Lower leg skin (tissue), 4 donors: ENCODE measurements around the gene SUGCT. TPM values are rescaled to one million over a fixed set of nuclear protein-coding genes. Genes with fewer than 3 reads are reported as not detected.

Experiments used
- DNase-seq, 2 donors: peaks; one replicate each; pipeline ENCODE4 v3.0.0-alpha.2; 2019; ENCODE audit warnings: low spot score in 2 of 2
- H3K4me3 ChIP-seq: fragments of 200-600 bp; sonication (generic); 2 replicates; pipeline ENCODE4 v1.5.1; 2017; ENCODE audit warnings: mild to moderate bottlenecking, low read depth; ENCODE audit not compliant: poor library complexity, severe bottlenecking
- CTCF ChIP-seq, 3 donors: fragments of 450-650 bp; IDR thresholded peaks; one replicate each; pipeline ENCODE4 v1.5.1; 2016; ENCODE audit warnings: antibody characterized with exemption in 3 of 3, mild to moderate bottlenecking in 3 of 3, moderate library complexity in 2 of 3
- POLR2A ChIP-seq, 2 donors: fragments of 450-650 bp; IDR thresholded peaks; one replicate each; pipeline ENCODE4 v1.6.1; 2016 to 2017; ENCODE audit warnings: antibody characterized with exemption in 2 of 2, mild to moderate bottlenecking in 1 of 2, moderate library complexity in 1 of 2
- WGBS, 2 donors: methylation state at CpG; one replicate each; pipeline ENCODE4 v1.1.5; 2018; 5-methylcytosine and 5-hydroxymethylcytosine counted together
- intact Hi-C: fragments of 100-400 bp; cut with DNase I; formaldehyde crosslinking; loops from one replicate; pipeline ENCODE4 v1.15.0; 2023; ENCODE audit warnings: low total_unique reads
- total RNA-seq, 4 donors: library from RNA; depleted of rRNA; stranded (reverse); fragments of >200 nt; gene quantifications; one replicate each; pipeline ENCODE4 v1.1.0, GENCODE V29; 2016

The SUGCT gene
- total RNA-seq, 4 donors from 2014 or later, result 0.49 to 1.6 (median 0.59) TPM; not detected in 1

GRCh38 chr7:40429826-40430225, 295.0 kb downstream of the SUGCT start:
- 93 to 97% methylated on average over 2 of the region's 2 CpGs for WGBS, 2 donors
- DNase-seq, result no peak
- TF ChIP-seq POLR2A (IDR thresholded peaks at IDR 0.05), result no peak
- TF ChIP-seq CTCF (IDR thresholded peaks at IDR 0.05), result no peak

GRCh38 chr7:40432046-40432445, 297.2 kb downstream of the SUGCT start:
- H3K4me3 ChIP-seq, result no peak overlapping the region
- intact Hi-C loops, result no loop called here
- 97 to 100% methylated on average over 2 of the region's 2 CpGs for WGBS, 2 donors
- no peak for TF ChIP-seq CTCF (IDR thresholded peaks at IDR 0.05)
- no peak for TF ChIP-seq POLR2A (IDR thresholded peaks at IDR 0.05)
- no peak for DNase-seq

More at GRCh38 chr7:40429826-40430225, 295.0 kb downstream of the SUGCT start:
- no peak overlapping the region for H3K4me3 ChIP-seq
- intact Hi-C loops, result no loop called here

GRCh38 chr7:40436710-40437109, 301.9 kb downstream of the SUGCT start:
- intact Hi-C loops, result no loop called here
- H3K4me3 ChIP-seq, result no peak overlapping the region
- no peak for TF ChIP-seq CTCF (IDR thresholded peaks at IDR 0.05)
- no peak for TF ChIP-seq POLR2A (IDR thresholded peaks at IDR 0.05)
- 94 to 100% methylated on average over 1 of the region's 1 CpG for WGBS, 2 donors
- DNase-seq, result no peak

- no peak overlapping the region for H3K4me3 ChIP-seq
- 86 to 89% methylated on average over 1 of the region's 1 CpG for WGBS, 2 donors
- intact Hi-C loops, result no loop called here
These were observed 302.7 kb downstream of the SUGCT start for GRCh38 chr7:40437498-40437897.

GRCh38 chr7:40437936-40438634, 303.3 kb downstream of the SUGCT start:
- H3K4me3 ChIP-seq, result no peak overlapping the region
- TF ChIP-seq POLR2A (IDR thresholded peaks at IDR 0.05) (no peak), CTCF (IDR thresholded peaks at IDR 0.05) (no peak)
- WGBS, 2 donors, result 86 to 87% methylated on average over 6 of the region's 6 CpGs
- no peak for DNase-seq
- intact Hi-C loops, result no loop called here

More at GRCh38 chr7:40437498-40437897, 302.7 kb downstream of the SUGCT start:
- TF ChIP-seq POLR2A (IDR thresholded peaks at IDR 0.05) (no peak), CTCF (IDR thresholded peaks at IDR 0.05) (no peak)
- DNase-seq, result no peak

- no peak overlapping the region for H3K4me3 ChIP-seq
- intact Hi-C loops, result no loop called here
- DNase-seq, result no peak
- 75 to 89% methylated on average over 6 of the region's 6 CpGs for WGBS, 2 donors
- no peak for TF ChIP-seq POLR2A (IDR thresholded peaks at IDR 0.05)
- TF ChIP-seq CTCF (IDR thresholded peaks at IDR 0.05), result no peak
These were observed 304.9 kb downstream of the SUGCT start for GRCh38 chr7:40439686-40440085.
